Activated B cell treated with CpG ODN at 0.5 μM for 24 hours (primary cell): ENCODE results near the gene USP31. TPM values are rescaled to one million over a fixed set of nuclear protein-coding genes. Genes with fewer than 3 reads are reported as not detected.

ENCODE experiments used
- ATAC-seq: fragments of 200-7000 bp; cut with Tn5 transposase; one replicate; pipeline ENCODE4 v1.10.0; 2021; ENCODE audit warnings: low read depth, mild to moderate bottlenecking, moderate library complexity
- CTCF ChIA-PET: fragments of 350-600 bp; sonication (Branson Sonifier 250); formaldehyde crosslinking; loops from one replicate; lab custom pipeline; 2021; ENCODE audit warnings: antibody characterized with exemption; lab: Charles Lee
- POLR2A ChIA-PET: fragments of 350-600 bp; sonication (Branson Sonifier 250); formaldehyde crosslinking; loops from one replicate; lab custom pipeline; 2021; ENCODE audit warnings: antibody characterized with exemption; lab: Charles Lee
- DNase-seq: peaks from one replicate; pipeline ENCODE4 v3.0.0; 2022
- H3K27ac Mint-ChIP-seq: one replicate; pipeline ENCODE4 v1.8.0; 2020; ENCODE audit warnings: mixed read lengths
- H3K27me3 Mint-ChIP-seq: one replicate; pipeline ENCODE4 v1.8.0; 2021; ENCODE audit warnings: mixed read lengths
- H3K36me3 Mint-ChIP-seq: one replicate; pipeline ENCODE4 v1.8.0; 2021; ENCODE audit warnings: low read depth, mixed read lengths
- H3K4me1 Mint-ChIP-seq: one replicate; pipeline ENCODE4 v1.8.0; 2021; ENCODE audit warnings: mixed read lengths
- H3K4me3 Mint-ChIP-seq: one replicate; pipeline ENCODE4 v1.8.0; 2020; ENCODE audit warnings: mild to moderate bottlenecking, mixed read lengths
- H3K9me3 Mint-ChIP-seq: one replicate; pipeline ENCODE4 v1.8.0; 2020; ENCODE audit warnings: mixed read lengths
- CTCF ChIP-seq: fragments of 200-600 bp; IDR thresholded peaks from one replicate; pipeline ENCODE4 v1.8.0; 2022; ENCODE audit warnings: antibody characterized with exemption, mild to moderate bottlenecking
- intact Hi-C: fragments of 100-400 bp; cut with micrococcal nuclease; formaldehyde crosslinking; loops from one replicate; pipeline ENCODE4 v1.15.1; 2024
- total RNA-seq: library from RNA; stranded (reverse); gene quantifications from 2 replicates; pipeline ENCODE4 v1.2.3, GENCODE V29; 2022

Gene USP31
- total RNA-seq, 1 donor from 2014 or later: 4.6 TPM

- Mint-ChIP-seq H3K36me3 (no peaks in the 10 kb centered on the region), H3K9me3 (no peaks in the 10 kb centered on the region), H3K27ac (no peak within 1 kb of the TSS), H3K27me3 (peaks cover 34% of the 10 kb centered on the region), H3K4me1 (peaks cover 15% of the 10 kb centered on the region), H3K4me3 (peak within 1 kb of the TSS; percentile 72)
- DNase-seq: no peak
- no peak for TF ChIP-seq CTCF
- ChIA-PET CTCF (interaction anchor here (1.1 to 4.0 kb wide), 2 partner anchors 252 to 256 kb away, joined by 3 to 64 read pairs; no protein-coding TSS in a partner anchor), POLR2A (no interaction called here)
- peak; percentile 29 for ATAC-seq
- intact Hi-C loops: loop anchor here (1.0 to 2.0 kb wide), 4 partner anchors 34 to 413 kb away; partner anchors contain the start of genes EARS2, NDUFAB1, UBFD1 and USP31
These were observed 33.7 kb upstream of the USP31 start, which contains the start of gene SCNN1G for GRCh38 chr16:23182679-23183542. Gene SCNN1G, plus strand, starts transcription at chr16:23182745. Its CDS starts 3,527 bp downstream, at chr16:23186272.

- peaks cover 38% of the 10 kb centered on the region for H3K27me3 Mint-ChIP-seq
- no peaks in the 10 kb centered on the region for H3K36me3 Mint-ChIP-seq
- no peak overlapping the region for H3K27ac Mint-ChIP-seq
- DNase-seq (peak; percentile 71), ATAC-seq (peak; percentile 96)
- peak overlapping the region; percentile 72 for H3K4me3 Mint-ChIP-seq
- H3K9me3 Mint-ChIP-seq: no peaks in the 10 kb centered on the region
- H3K4me1 Mint-ChIP-seq: peaks cover 15% of the 10 kb centered on the region
- intact Hi-C loops: loop anchor here (1.0 to 2.0 kb wide), 3 partner anchors 252 to 414 kb away; partner anchors contain the start of genes EARS2, NDUFAB1 and UBFD1
- POLR2A ChIA-PET: interaction anchor here (0.7 kb wide), 1 partner anchor 389 kb away, joined by 6 read pairs; no protein-coding TSS in a partner anchor
- peak; percentile 30 for TF ChIP-seq CTCF
- CTCF ChIA-PET: interaction anchor here (1.2 to 4.0 kb wide), 3 partner anchors 243 to 415 kb away, joined by 3 to 64 read pairs (median 4); no protein-coding TSS in a partner anchor
These were observed 33.0 kb upstream of the USP31 start for GRCh38 chr16:23182206-23182678.

GRCh38 chr16:23181506-23181905 is 32.3 kb upstream of the USP31 start:
- no peak overlapping the region for H3K27ac Mint-ChIP-seq
- TF ChIP-seq CTCF: no peak
- no peak overlapping the region for H3K4me3 Mint-ChIP-seq
- no peak for ATAC-seq
- ChIA-PET POLR2A (interaction anchor here (0.7 kb wide), 1 partner anchor 389 kb away, joined by 6 read pairs; no protein-coding TSS in a partner anchor), CTCF (interaction anchor here (1.2 to 4.0 kb wide), 3 partner anchors 244 to 416 kb away, joined by 3 to 64 read pairs (median 4); no protein-coding TSS in a partner anchor)
- intact Hi-C loops: no loop called here
- peaks cover 15% of the 10 kb centered on the region for H3K4me1 Mint-ChIP-seq
- H3K27me3 Mint-ChIP-seq: peaks cover 41% of the 10 kb centered on the region
- no peaks in the 10 kb centered on the region for H3K36me3 Mint-ChIP-seq
- DNase-seq: no peak
- H3K9me3 Mint-ChIP-seq: no peaks in the 10 kb centered on the region

GRCh38 chr16:23175651-23176050 is 26.4 kb upstream of the USP31 start:
- ChIA-PET CTCF (interaction anchor here (1.8 kb wide), 1 partner anchor 260 kb away, joined by 7 read pairs; no protein-coding TSS in a partner anchor), POLR2A (no interaction called here)
- TF ChIP-seq CTCF: no peak
- Mint-ChIP-seq H3K36me3 (no peaks in the 10 kb centered on the region), H3K4me3 (no peak overlapping the region), H3K27ac (no peak overlapping the region), H3K4me1 (no peaks in the 10 kb centered on the region), H3K9me3 (no peaks in the 10 kb centered on the region), H3K27me3 (peaks cover 54% of the 10 kb centered on the region)
- ATAC-seq (no peak), DNase-seq (no peak)
- intact Hi-C loops: no loop called here

- H3K27me3 Mint-ChIP-seq: peaks cover 56% of the 10 kb centered on the region
- H3K27ac Mint-ChIP-seq: no peak overlapping the region
- H3K36me3 Mint-ChIP-seq: no peaks in the 10 kb centered on the region
- no peaks in the 10 kb centered on the region for H3K9me3 Mint-ChIP-seq
- DNase-seq (no peak), ATAC-seq (no peak)
- intact Hi-C loops: no loop called here
- ChIA-PET CTCF (no interaction called here), POLR2A (no interaction called here)
- H3K4me1 Mint-ChIP-seq: no peaks in the 10 kb centered on the region
- no peak for TF ChIP-seq CTCF
- no peak overlapping the region for H3K4me3 Mint-ChIP-seq
These were observed 25.4 kb upstream of the USP31 start for GRCh38 chr16:23174622-23175021.
